ENCODE data around the gene CHST9. TPM values are rescaled to one million over a fixed set of nuclear protein-coding genes. Genes with fewer than 3 reads are reported as not detected.

Gene CHST9
- total and polyA plus RNA-seq, 2 of the 4 experiments (the other 2 are of a cell fraction) = not detected

GRCh38 chr18:27045342-27045741, 139.8 kb downstream of the CHST9 start:
- ATAC-seq (ENCODE audit: low read depth) (no peak), DNase-seq (no peak)
- H4K91ac ChIP-seq (ENCODE audit: insufficient read depth, low read depth, low read length) = no peak overlapping the region
- H3K36me3 ChIP-seq (ENCODE audit: control insufficient read depth, insufficient read depth, low read length) = no peaks in the 10 kb centered on the region
- no peaks in the 10 kb centered on the region for H4K20me1 ChIP-seq (ENCODE audit: insufficient read depth, low read length)
- dilution Hi-C loops (cut with HindIII; ENCODE audit: low sequenced_read_pairs, unreplicated experiment) (no loop called here), intact Hi-C loops (cut with micrococcal nuclease) (no loop called here), in situ Hi-C loops (cut with MboI; ENCODE audit: low sequenced_read_pairs) (no loop called here)
- H2AK5ac ChIP-seq (ENCODE audit: low read depth, low read length) = no peak overlapping the region
- no peak for TF ChIP-seq CTCF (conservative IDR thresholded peaks at IDR 0.05; ENCODE audit: low read depth, low read length)
- TF ChIP-seq ELK1 (IDR thresholded peaks at IDR 0.05; ENCODE audit: borderline replicate concordance, low read depth, low read length) = no peak
- TF ChIP-seq RAD21 (IDR thresholded peaks at IDR 0.05; ENCODE audit: low read length) = no peak
- no peak for TF ChIP-seq USF2 (IDR thresholded peaks at IDR 0.05; ENCODE audit: low read depth, low read length)
- no peak for TF ChIP-seq BHLHE40 (IDR thresholded peaks at IDR 0.05; ENCODE audit: low read depth, low read length)
- TF ChIP-seq MAFK (IDR thresholded peaks at IDR 0.05; ENCODE audit: low read depth, low read length) = peak; percentile 47
- no peaks in the 10 kb centered on the region for H3K9me1 ChIP-seq (ENCODE audit: insufficient read depth, low read length)
- no peak overlapping the region for H3K18ac ChIP-seq (ENCODE audit: low read depth, low read length)
- no peak overlapping the region for H4K5ac ChIP-seq (ENCODE audit: low read depth, low read length)
- no peak overlapping the region for H3K27ac ChIP-seq (ENCODE audit: insufficient read depth, low read length)
- CTCF ChIA-PET = interaction anchor here (0.7 kb wide), 1 partner anchor 20 kb away, joined by 4 read pairs; no protein-coding TSS in a partner anchor
- no peak overlapping the region for H2BK15ac ChIP-seq (ENCODE audit: low read depth, low read length)
- H3K9ac ChIP-seq (ENCODE audit: low read depth, low read length) = no peak overlapping the region
- POLR2A ChIA-PET (ENCODE audit: unreplicated experiment) = no interaction called here
- no peaks in the 10 kb centered on the region for H3K4me1 ChIP-seq (ENCODE audit: control insufficient read depth, insufficient read depth, low read length)
- H3K27me3 ChIP-seq (ENCODE audit: control insufficient read depth, insufficient read depth, low read length) = no peaks in the 10 kb centered on the region
- H3K79me1 ChIP-seq (ENCODE audit: low read depth in 1 of 2, low read length in 2 of 2) = no peaks in the 10 kb centered on the region
- H4K8ac ChIP-seq (ENCODE audit: low read depth in 2 of 2, low read length in 2 of 2) = no peak overlapping the region
- no peak overlapping the region for H3K4ac ChIP-seq (ENCODE audit: low read depth, low read length)
- WGBS, 2 experiments (ENCODE audit: extremely low coverage in 2 of 2, insufficient read length in 1 of 2) = 100% methylated on average over 1 of the region's 3 CpGs; no CpG with 5 or more reads in 1 of the 2 experiments
- no peak overlapping the region for H2BK5ac ChIP-seq (ENCODE audit: low read depth, low read length, poor library complexity, severe bottlenecking)
- H2BK20ac ChIP-seq (ENCODE audit: low read depth, low read length) = no peak overlapping the region
- no peak overlapping the region for H3K23ac ChIP-seq (ENCODE audit: low read depth, low read length)
- H3K4me2 ChIP-seq (ENCODE audit: low read depth, low read length) = no peak overlapping the region
- H2AFZ ChIP-seq (replicated peaks; ENCODE audit: low read length, poor library complexity) = no peak overlapping the region
- H3K9me3 ChIP-seq (ENCODE audit: control insufficient read depth, insufficient read depth, low read length) = no peaks in the 10 kb centered on the region
- no TSS peak for BruUV-seq (replicated peaks)
- no peak overlapping the region for H3K14ac ChIP-seq (replicated peaks; ENCODE audit: low read depth, low read length)
- H3K56ac ChIP-seq (ENCODE audit: extremely low read depth, insufficient read depth, low read length) = no peak overlapping the region
- no peak overlapping the region for H2BK120ac ChIP-seq (ENCODE audit: low read depth, low read length)
- H2AK9ac ChIP-seq (replicated peaks; ENCODE audit: low read depth, low read length, poor library complexity) = no peak overlapping the region
- no peak overlapping the region for H3K4me3 ChIP-seq (ENCODE audit: insufficient read depth, low read depth, low read length)

Measured in IMR-90 (cell line).